Testis (tissue), 2 donors: ENCODE measurements around the gene UGT3A2.

Source experiments
- CTCF ChIP-seq, 3 experiments: fragments of 450-650 bp in 2 of 3; fragments of 200-600 bp in 1 of 3; sonication (generic) in 1 of 3; IDR thresholded peaks; one replicate each; pipeline ENCODE4 v1.5.1; 2016 to 2019; ENCODE audit warnings: antibody characterized with exemption in 3 of 3, mild to moderate bottlenecking in 2 of 3, moderate library complexity in 1 of 3
- POLR2A ChIP-seq: fragments of 450-650 bp; IDR thresholded peaks from one replicate; pipeline ENCODE4 v1.6.1; 2017; ENCODE audit warnings: antibody characterized with exemption, mild to moderate bottlenecking, moderate library complexity

- TF ChIP-seq POLR2A: no peak
- no peak for TF ChIP-seq CTCF (IDR thresholded peaks at IDR 0.05)
Measured at GRCh38 chr5:36033486-36033885, 33.2 kb downstream of the UGT3A2 start.
